Muscle layer of colon (tissue), 2 donors: ENCODE results near the gene BTBD8.

Experiments
- H3K27ac ChIP-seq: one replicate; pipeline ENCODE4 v1.7.0; 2013; ENCODE audit warnings: low read depth, mild to moderate bottlenecking, low read length, moderate library complexity
- H3K27me3 ChIP-seq, 2 donors: one replicate each; pipeline ENCODE4 v1.7.0; 2013; ENCODE audit warnings: low read length in 2 of 2, mild to moderate bottlenecking in 2 of 2; ENCODE audit not compliant: insufficient read depth in 2 of 2, control insufficient read depth in 1 of 2
- H3K36me3 ChIP-seq: one replicate; pipeline ENCODE4 v1.7.0; 2013; ENCODE audit warnings: mild to moderate bottlenecking, low read length; ENCODE audit not compliant: insufficient read depth
- H3K4me1 ChIP-seq: one replicate; pipeline ENCODE4 v1.7.0; 2013; ENCODE audit warnings: mild to moderate bottlenecking, low read length; ENCODE audit not compliant: insufficient read depth
- H3K4me3 ChIP-seq, 2 donors: one replicate each; pipeline ENCODE4 v1.7.0; 2013; ENCODE audit warnings: low read length in 2 of 2, low read depth in 1 of 2, mild to moderate bottlenecking in 1 of 2, moderate library complexity in 1 of 2
- H3K9ac ChIP-seq: one replicate; pipeline ENCODE4 v1.7.0; 2013; ENCODE audit warnings: low read length
- H3K9me3 ChIP-seq: one replicate; pipeline ENCODE4 v1.7.0; 2013; ENCODE audit warnings: mild to moderate bottlenecking, low read length
- donor health status: abdominal sarcoma.
- donor health status: Adenocarcinoma of cecum.

Gene BTBD8

DNA sequence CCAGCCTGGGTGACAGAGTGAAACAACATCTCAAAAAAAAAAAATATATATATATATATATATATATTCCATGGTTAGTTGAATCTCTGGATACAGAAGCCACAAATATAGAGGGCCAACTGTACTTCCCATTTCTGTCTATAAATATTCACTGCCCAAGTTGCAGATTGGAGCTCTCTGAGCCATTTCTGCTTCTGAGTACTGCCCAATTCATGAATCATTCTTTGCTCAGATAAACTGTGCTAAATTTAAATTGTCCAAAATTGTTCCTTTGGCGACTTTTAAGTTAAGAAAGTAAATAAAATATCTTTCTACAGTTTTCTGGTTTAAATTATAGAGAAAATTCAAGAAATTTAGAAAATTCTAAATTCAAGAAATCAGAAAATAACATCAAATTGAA is 114.4 kb downstream of the BTBD8 start:
- H3K4me1 ChIP-seq = no peaks in the 10 kb centered on the region
- no peak overlapping the region for H3K4me3 ChIP-seq
- H3K27ac ChIP-seq = no peak overlapping the region
- no peaks in the 10 kb centered on the region for H3K9me3 ChIP-seq
- no peak overlapping the region for H3K9ac ChIP-seq
- no peaks in the 10 kb centered on the region for H3K36me3 ChIP-seq
- H3K27me3 ChIP-seq = no peaks in the 10 kb centered on the region

- H3K4me1 ChIP-seq = no peaks in the 10 kb centered on the region
- no peak overlapping the region for H3K9ac ChIP-seq
- H3K9me3 ChIP-seq = no peaks in the 10 kb centered on the region
- H3K36me3 ChIP-seq = no peaks in the 10 kb centered on the region
- H3K27ac ChIP-seq = no peak overlapping the region
- H3K27me3 ChIP-seq = no peaks in the 10 kb centered on the region
- H3K4me3 ChIP-seq = no peak overlapping the region
Observed at GRCh38 chr1:92201973-92202372, 121.8 kb downstream of the BTBD8 start.

- no peaks in the 10 kb centered on the region for H3K4me1 ChIP-seq
- H3K9ac ChIP-seq = no peak overlapping the region
- no peaks in the 10 kb centered on the region for H3K36me3 ChIP-seq
- H3K9me3 ChIP-seq = no peaks in the 10 kb centered on the region
- H3K27me3 ChIP-seq = no peaks in the 10 kb centered on the region
- H3K27ac ChIP-seq = no peak overlapping the region
- no peak overlapping the region for H3K4me3 ChIP-seq
Observed at GRCh38 chr1:92203105-92203504, 123.0 kb downstream of the BTBD8 start.

GRCh38 chr1:92210701-92211100 is 130.6 kb downstream of the BTBD8 start:
- Histone ChIP-seq H3K4me1 (no peaks in the 10 kb centered on the region), H3K4me3 (no peak overlapping the region), H3K9ac (no peak overlapping the region), H3K9me3 (no peaks in the 10 kb centered on the region), H3K27me3 (no peaks in the 10 kb centered on the region), H3K36me3 (no peaks in the 10 kb centered on the region), H3K27ac (no peak overlapping the region)

DNA sequence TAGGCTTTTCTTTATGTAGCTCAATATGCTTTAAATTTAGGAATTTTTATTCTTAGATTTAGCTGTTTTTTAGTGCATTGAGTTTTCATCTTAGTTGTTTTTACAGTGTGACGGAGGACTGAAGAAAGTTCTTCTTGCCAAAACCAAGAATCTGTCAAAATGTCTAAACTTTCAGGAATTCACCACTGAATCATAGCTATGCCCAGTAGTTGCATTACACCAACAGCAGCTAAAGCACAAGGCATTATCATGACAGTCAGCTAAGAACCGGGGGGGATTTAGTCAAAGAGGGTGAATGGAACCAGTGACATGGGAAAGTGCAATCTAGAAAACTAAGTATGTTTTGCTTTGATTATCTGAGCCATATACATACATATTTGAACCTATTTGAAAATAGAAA is 131.0 kb downstream of the BTBD8 start:
- H3K9ac ChIP-seq = no peak overlapping the region
- H3K4me1 ChIP-seq = no peaks in the 10 kb centered on the region
- no peaks in the 10 kb centered on the region for H3K9me3 ChIP-seq
- H3K27me3 ChIP-seq = no peaks in the 10 kb centered on the region
- H3K36me3 ChIP-seq = no peaks in the 10 kb centered on the region
- H3K27ac ChIP-seq = no peak overlapping the region
- H3K4me3 ChIP-seq = no peak overlapping the region

DNA sequence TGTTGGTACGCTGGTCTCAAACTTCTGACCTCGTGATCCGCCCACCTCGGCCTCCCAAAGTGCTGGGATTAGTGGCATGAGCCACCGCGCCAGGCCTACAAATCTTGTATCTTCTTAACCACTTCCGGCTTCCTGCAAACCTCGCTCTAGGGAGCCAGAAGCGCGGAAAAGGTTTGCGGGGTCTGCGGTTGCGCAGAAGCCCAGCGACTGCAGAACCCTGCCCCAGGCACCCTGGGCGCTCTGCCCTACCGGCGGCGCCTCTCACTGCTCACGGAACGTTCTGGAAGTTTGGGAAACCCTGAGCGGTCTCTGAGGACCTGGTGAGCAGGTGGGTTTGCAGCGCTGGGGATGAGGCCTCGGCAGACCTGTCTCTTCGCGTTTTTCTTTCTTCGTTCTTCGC is 137.6 kb downstream of the BTBD8 start, which contains the start of gene C1orf146:
Gene C1orf146 (plus strand): TSS at position 195 of the 400 bp plus-strand sequence. CDS start 13,506 bp downstream, outside the sequence.
- no peaks in the 10 kb centered on the region for H3K36me3 ChIP-seq
- no peak within 1 kb of the TSS for H3K4me3 ChIP-seq
- no peak within 1 kb of the TSS for H3K27ac ChIP-seq
- no peaks in the 10 kb centered on the region for H3K4me1 ChIP-seq
- no peaks in the 10 kb centered on the region for H3K9me3 ChIP-seq
- H3K27me3 ChIP-seq = no peaks in the 10 kb centered on the region
- no peak within 1 kb of the TSS for H3K9ac ChIP-seq

DNA sequence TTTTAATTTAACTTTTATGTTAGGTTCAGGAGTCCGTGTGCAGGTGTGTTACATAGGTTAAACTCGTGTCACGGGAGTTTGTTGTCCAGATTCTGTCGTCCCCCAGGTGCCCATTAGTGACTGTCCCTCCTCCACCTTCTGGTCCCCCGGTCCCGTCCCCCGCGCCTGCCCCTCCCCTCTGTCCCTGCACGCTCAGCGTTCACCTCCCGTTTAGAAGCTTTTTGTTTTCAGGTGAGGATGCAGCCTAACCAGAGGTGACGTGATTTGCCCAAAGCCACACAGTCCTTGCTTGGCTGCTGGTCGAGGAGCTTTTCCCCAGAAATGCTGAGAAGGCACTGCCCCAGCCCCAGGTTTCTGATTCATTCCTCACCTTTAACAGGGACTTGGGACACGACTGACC is 138.4 kb downstream of the BTBD8 start:
- Histone ChIP-seq H3K27ac (no peak overlapping the region), H3K9ac (no peak overlapping the region), H3K4me1 (no peaks in the 10 kb centered on the region), H3K27me3 (no peaks in the 10 kb centered on the region), H3K4me3 (no peak overlapping the region), H3K36me3 (no peaks in the 10 kb centered on the region), H3K9me3 (no peaks in the 10 kb centered on the region)

GRCh38 chr1:92219028-92219427 is 138.9 kb downstream of the BTBD8 start:
- Histone ChIP-seq H3K27me3 (no peaks in the 10 kb centered on the region), H3K27ac (no peak overlapping the region), H3K4me3 (no peak overlapping the region), H3K36me3 (no peaks in the 10 kb centered on the region), H3K9ac (no peak overlapping the region), H3K9me3 (no peaks in the 10 kb centered on the region), H3K4me1 (no peaks in the 10 kb centered on the region)

GRCh38 chr1:92228401-92228800 is 148.3 kb downstream of the BTBD8 start:
- no peak overlapping the region for H3K4me3 ChIP-seq
- H3K27ac ChIP-seq = no peak overlapping the region
- H3K36me3 ChIP-seq = no peaks in the 10 kb centered on the region
- no peaks in the 10 kb centered on the region for H3K27me3 ChIP-seq
- no peaks in the 10 kb centered on the region for H3K4me1 ChIP-seq
- no peaks in the 10 kb centered on the region for H3K9me3 ChIP-seq
- H3K9ac ChIP-seq = no peak overlapping the region

- Histone ChIP-seq H3K4me1 (no peaks in the 10 kb centered on the region), H3K27ac (no peak overlapping the region), H3K27me3 (no peaks in the 10 kb centered on the region), H3K36me3 (no peaks in the 10 kb centered on the region), H3K9me3 (no peaks in the 10 kb centered on the region), H3K4me3 (no peak overlapping the region), H3K9ac (no peak overlapping the region)
Observed at GRCh38 chr1:92230736-92231135, 150.6 kb downstream of the BTBD8 start.
